Kidney (tissue), 14 donors: Measurements from ENCODE around the gene PCDHA1. TPM values are rescaled to one million over a fixed set of nuclear protein-coding genes. Genes with fewer than 3 reads are reported as not detected.
A peak's percentile ranks its signal among the peaks of the same experiment; 100 is the strongest.

Experiments
- DNase-seq, 5 donors: peaks; one replicate each; pipeline ENCODE4 v3.0.0-alpha.2; 2013 to 2020
- FAIRE-seq: peaks from 2 replicates; lab custom pipeline; 2012; peaks lifted over from hg19 to GRCh38; lab: Jason Lieb, UNC
- H3K27ac ChIP-seq, 2 donors: one replicate each; pipeline ENCODE4 v1.7.0; 2013; ENCODE audit warnings: low read depth in 2 of 2, low read length in 2 of 2, inconsistent platforms in 1 of 2
- H3K27me3 ChIP-seq: one replicate; pipeline ENCODE4 v1.7.1; 2013; ENCODE audit warnings: low read length, inconsistent platforms; ENCODE audit not compliant: control insufficient read depth, insufficient read depth
- H3K36me3 ChIP-seq, 3 donors: one replicate each; pipeline versions ENCODE4 v1.7.0 to v1.7.1; 2013; ENCODE audit warnings: low read length in 3 of 3, control low read depth in 1 of 3, inconsistent platforms in 1 of 3; ENCODE audit not compliant: insufficient read depth in 3 of 3, control insufficient read depth in 2 of 3
- H3K4me1 ChIP-seq, 3 donors: one replicate each; pipeline versions ENCODE4 v1.7.0 to v1.7.1; 2013; ENCODE audit warnings: low read length in 3 of 3, inconsistent platforms in 1 of 3, low read depth in 1 of 3; ENCODE audit not compliant: control insufficient read depth in 2 of 3, insufficient read depth in 2 of 3
- H3K4me3 ChIP-seq, 3 donors: one replicate each; pipeline versions ENCODE4 v1.7.0 to v1.8.1; 2013; ENCODE audit warnings: low read length in 3 of 3, control low read depth in 1 of 3, inconsistent platforms in 1 of 3
- H3K9ac ChIP-seq, 3 donors: one replicate each; pipeline versions ENCODE4 v1.7.0 to v1.7.1; 2013; ENCODE audit warnings: low read length in 3 of 3, control low read depth in 1 of 3, inconsistent platforms in 1 of 3
- H3K9me3 ChIP-seq, 3 donors: one replicate each; pipeline versions ENCODE4 v1.7.0 to v1.7.1; 2013; ENCODE audit warnings: low read length in 3 of 3, control low read depth in 1 of 3, inconsistent platforms in 1 of 3; ENCODE audit not compliant: control insufficient read depth in 2 of 3, insufficient read depth in 1 of 3
- intact Hi-C: fragments of 100-400 bp; cut with DNase I; formaldehyde crosslinking; loops from one replicate; pipeline ENCODE4 v1.11.1; 2022
- polyA plus RNA-seq: library from polyadenylated mRNA; stranded (reverse); fragments of 350-450 nt; fragmentation: Illumina TruSeq; extraction: RNeasy Lipid Tissue Mini Kit (QIAGEN cat#74804); gene quantifications from one replicate; pipeline ENCODE4 v1.2.3, GENCODE V29; 2014; ENCODE audit warnings: low read depth, low replicate concordance; ENCODE audit not compliant: insufficient read depth
- total RNA-seq: library from RNA; stranded (reverse); fragmentation: NEBNext Ultra II Directional; extraction: Animal tissue kit (Norgen Biotek cat#: 25700); gene quantifications from one replicate; pipeline ENCODE4 v1.2.1, GENCODE V29; 2021
- TF ChIP-seq, protein P1 (sequence below): IDR thresholded peaks from 3 replicates; pipeline ENCODE4 v1.5.1; 2012; ENCODE audit warnings: mild to moderate bottlenecking, moderate library complexity, borderline replicate concordance; ENCODE audit not compliant: insufficient read depth; ENCODE audit errors: extremely low read depth
- donor health status: control.
- donor health status: control.
- donor health status: control.
- donor health status: control.
- donor health status: control.
- donor health status: DM: yes; HTN: yes; CAD: no.
- donor health status: Normal renal cell carcinoma (clear cell type).

PCDHA1 gene
- total and polyA plus RNA-seq, 2 donors from 2014 or later = 0.13 TPM; not detected in 1

GRCh38 chr5:140998921-140999410 is 213.0 kb downstream of the PCDHA1 start:
- intact Hi-C loops = no loop called here

GRCh38 chr5:141001446-141001843 is 215.5 kb downstream of the PCDHA1 start:
- H3K4me3 ChIP-seq = peak overlapping the region; percentile 31 to 59 (median 46)
- H3K9ac ChIP-seq = no peak overlapping the region
- no peak for FAIRE-seq
- H3K27me3 ChIP-seq = no peaks in the 10 kb centered on the region
- H3K9me3 ChIP-seq = no peaks in the 10 kb centered on the region
- H3K36me3 ChIP-seq = no peaks in the 10 kb centered on the region
- H3K27ac ChIP-seq = no peak overlapping the region
- H3K4me1 ChIP-seq = no peaks in the 10 kb centered on the region
- TF ChIP-seq, protein P1, sequence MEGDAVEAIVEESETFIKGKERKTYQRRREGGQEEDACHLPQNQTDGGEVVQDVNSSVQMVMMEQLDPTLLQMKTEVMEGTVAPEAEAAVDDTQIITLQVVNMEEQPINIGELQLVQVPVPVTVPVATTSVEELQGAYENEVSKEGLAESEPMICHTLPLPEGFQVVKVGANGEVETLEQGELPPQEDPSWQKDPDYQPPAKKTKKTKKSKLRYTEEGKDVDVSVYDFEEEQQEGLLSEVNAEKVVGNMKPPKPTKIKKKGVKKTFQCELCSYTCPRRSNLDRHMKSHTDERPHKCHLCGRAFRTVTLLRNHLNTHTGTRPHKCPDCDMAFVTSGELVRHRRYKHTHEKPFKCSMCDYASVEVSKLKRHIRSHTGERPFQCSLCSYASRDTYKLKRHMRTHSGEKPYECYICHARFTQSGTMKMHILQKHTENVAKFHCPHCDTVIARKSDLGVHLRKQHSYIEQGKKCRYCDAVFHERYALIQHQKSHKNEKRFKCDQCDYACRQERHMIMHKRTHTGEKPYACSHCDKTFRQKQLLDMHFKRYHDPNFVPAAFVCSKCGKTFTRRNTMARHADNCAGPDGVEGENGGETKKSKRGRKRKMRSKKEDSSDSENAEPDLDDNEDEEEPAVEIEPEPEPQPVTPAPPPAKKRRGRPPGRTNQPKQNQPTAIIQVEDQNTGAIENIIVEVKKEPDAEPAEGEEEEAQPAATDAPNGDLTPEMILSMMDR = no peak
- peak in 3 of 5 donors; percentile 30 to 54 (median 36) for DNase-seq
- intact Hi-C loops = no loop called here

More at GRCh38 chr5:140998921-140999410, 213.0 kb downstream of the PCDHA1 start:
- H3K27ac ChIP-seq = no peak overlapping the region
- TF ChIP-seq, protein P1 = no peak
- H3K4me3 ChIP-seq = no peak overlapping the region
- DNase-seq (no peak), FAIRE-seq (no peak)
- H3K36me3 ChIP-seq = no peaks in the 10 kb centered on the region
- H3K4me1 ChIP-seq = no peaks in the 10 kb centered on the region
- no peaks in the 10 kb centered on the region for H3K27me3 ChIP-seq
- H3K9me3 ChIP-seq = no peaks in the 10 kb centered on the region
- no peak overlapping the region for H3K9ac ChIP-seq

GRCh38 chr5:141001844-141002604 is 216.1 kb downstream of the PCDHA1 start:
- intact Hi-C loops = no loop called here
- TF ChIP-seq, protein P1 = no peak
- Histone ChIP-seq H3K27ac (no peak overlapping the region), H3K36me3 (no peaks in the 10 kb centered on the region), H3K4me1 (no peaks in the 10 kb centered on the region), H3K27me3 (no peaks in the 10 kb centered on the region), H3K9ac (no peak overlapping the region), H3K9me3 (no peaks in the 10 kb centered on the region), H3K4me3 (peak overlapping the region; percentile 31 to 59 (median 46))
- DNase-seq (peak; percentile 15 to 79 (median 43)), FAIRE-seq (no peak)
